Hematopoietic multipotent progenitor cell treated with erythropoietin and hydrocortisone succinate and interleukin-3 and kit ligand, for 4 days (in vitro differentiated cells): Measurements from ENCODE around the gene KRTAP20-1.

Source experiments
- DNase-seq: peaks from one replicate; pipeline ENCODE4 v3.0.0-alpha.2; 2015

Gene KRTAP20-1, protein sequence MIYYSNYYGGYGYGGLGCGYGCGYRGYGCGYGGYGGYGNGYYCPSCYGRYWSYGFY

DNA sequence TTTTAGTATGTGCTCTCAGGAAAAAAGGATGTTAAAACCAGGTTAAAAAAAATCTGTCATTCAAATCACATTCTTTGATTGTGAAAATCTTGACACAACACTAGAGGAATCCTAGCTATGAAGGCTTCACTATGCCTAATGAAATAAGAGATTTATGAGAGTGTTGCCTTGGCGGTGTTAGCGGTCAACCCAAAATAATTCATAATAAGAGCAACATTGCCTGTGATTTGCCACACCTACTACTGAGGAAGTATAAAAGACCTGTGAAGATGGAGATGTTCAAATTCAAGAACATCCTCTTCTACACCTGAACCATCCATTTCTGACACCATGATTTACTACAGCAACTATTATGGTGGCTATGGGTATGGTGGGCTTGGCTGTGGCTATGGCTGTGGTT is at the start of gene KRTAP20-1:
KRTAP20-1 (plus strand) TSS at position 301 of the 400 bp plus-strand sequence; CDS start at position 331, 30 bp downstream.
- no peak for DNase-seq

DNA sequence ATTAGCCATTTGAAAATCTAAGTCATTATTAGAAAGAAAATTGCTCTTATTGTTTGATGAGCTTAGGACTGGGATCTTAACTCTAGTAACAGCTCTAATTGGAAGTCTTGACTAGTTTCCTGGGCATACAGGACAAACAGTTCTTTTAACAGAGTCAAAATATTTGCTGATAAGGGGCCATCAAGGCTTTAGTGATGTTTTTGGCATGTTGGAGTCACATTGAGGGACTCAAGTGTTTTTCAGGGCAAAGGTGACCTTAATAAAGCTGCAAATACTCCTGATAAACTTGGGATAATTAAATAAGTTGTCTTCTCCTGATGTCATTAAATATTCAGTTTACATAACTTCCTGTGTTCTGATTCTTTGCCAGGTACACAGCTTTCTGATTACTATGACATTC is 48.6 kb upstream of the KRTAP20-1 start:
- no peak for DNase-seq

DNA sequence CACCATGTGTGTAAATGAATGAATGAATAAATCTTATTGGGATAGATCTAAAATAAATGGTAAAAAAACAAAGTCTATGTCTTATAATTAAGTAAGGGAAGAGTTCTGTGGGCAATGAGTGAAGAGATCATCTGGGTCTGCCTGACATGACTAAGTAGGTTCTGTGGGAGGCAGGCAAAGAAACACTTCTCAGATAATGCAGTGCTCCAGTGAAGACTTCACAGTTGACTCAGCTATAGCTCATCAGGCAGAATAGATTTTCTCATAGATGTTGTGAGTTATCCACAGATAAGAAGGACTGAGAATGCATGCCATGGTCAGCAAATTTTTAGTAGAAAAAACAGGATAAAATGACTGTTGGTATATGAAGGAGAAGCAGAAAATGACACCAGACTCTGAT is 38.5 kb upstream of the KRTAP20-1 start:
- no peak for DNase-seq

DNA sequence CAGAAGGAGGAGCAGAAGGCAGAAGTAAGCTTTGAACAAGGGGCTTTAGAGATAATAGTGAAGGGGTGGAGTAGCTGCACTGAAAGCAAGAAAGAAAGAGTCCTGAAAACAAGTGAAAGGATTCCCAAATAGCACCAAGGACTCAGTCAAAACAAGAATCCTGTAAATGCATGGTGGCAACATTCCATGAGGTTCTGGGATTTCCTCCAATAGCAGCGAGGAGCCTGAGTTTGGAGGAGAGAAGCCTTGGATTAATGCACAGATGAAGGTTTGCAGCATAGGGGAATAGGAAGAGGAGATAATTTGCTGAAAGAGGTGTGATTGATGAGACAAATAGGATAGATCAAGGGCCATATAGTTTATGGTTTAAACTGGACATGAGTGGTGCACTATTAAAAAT is 36.9 kb upstream of the KRTAP20-1 start:
- DNase-seq, result no peak

DNA sequence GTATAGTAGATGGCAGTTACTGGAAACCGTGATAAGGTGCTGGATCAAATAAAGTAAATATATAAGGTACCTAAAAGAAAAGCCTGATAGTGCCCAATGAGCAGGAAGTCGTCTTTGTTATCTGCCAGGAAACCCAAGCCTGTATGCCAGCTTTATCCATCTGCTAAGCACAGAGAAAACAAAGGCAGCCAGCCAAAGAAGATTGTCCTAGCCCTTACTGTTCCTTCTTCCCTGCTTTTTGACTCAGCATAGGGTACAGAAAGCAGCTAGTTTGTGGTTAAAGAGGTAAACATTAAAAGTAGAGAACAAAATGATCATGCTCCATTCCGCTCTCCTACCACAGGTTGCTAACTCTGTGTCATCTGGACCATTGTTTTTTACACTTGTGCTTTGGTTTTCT is 36.1 kb upstream of the KRTAP20-1 start:
- DNase-seq, result no peak

DNA sequence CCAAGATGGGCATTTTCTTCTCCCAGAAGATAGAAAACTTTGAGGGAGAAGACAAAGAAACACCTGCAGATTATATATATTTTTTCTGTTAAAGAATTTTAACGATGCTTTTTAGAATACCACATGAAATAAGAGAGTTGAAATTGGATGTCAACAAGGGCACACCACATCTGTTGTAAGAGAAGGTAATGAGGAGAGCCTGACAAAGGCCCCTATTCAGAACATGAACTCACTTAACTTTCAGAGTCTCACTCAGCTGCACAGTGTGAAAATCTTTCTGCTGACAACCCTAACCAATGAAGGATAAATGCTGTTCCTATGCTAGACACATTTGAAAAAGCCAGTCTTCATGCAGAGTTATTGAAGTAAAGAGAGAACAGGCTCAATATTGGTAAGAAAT is 33.4 kb upstream of the KRTAP20-1 start:
- no peak for DNase-seq

DNA sequence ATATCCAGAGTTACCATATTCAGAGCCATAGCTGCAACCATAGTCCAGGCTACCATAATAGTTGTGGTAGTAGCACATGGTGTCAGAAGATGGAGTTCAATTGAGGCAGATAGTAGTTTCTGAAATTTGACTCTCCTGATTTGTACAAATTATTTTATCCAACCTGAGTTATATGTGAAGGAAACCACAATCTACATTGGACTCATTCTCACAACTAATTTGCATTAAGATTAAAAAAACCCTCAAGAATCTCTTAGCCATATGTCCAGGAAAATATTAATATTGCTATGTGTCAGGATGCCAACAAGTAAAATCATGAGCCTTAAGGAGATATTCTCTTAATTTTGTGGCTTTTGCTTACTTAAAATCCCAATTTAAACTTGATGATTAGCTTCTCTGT is 25.9 kb upstream of the KRTAP20-1 start, which contains the start of gene KRTAP22-2:
KRTAP22-2 (minus strand) TSS at position 101 of the 400 bp plus-strand sequence.
- no peak for DNase-seq

DNA sequence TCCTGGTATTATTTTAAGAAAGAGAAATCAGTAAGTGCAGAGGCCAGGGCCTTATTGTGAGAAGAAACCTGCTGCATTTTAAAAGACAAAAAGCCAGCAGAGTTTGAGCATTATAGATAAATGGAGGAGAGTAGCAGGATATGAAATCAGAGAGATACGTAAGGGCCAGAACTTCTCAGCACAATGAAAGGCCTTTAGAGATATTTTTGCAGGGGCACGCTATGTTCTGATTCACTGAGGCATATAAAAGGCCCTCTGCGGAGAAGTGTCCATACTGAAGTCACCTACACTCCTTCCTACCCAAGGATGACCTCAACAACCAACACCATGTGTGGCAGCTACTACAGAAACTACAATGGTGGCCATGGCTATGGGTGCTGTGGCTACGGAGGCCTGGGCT is 24.1 kb upstream of the KRTAP20-1 start, which contains the start of gene KRTAP6-3:
KRTAP6-3 (plus strand) TSS at position 301 of the 400 bp plus-strand sequence; CDS start at position 307, 6 bp downstream.
- DNase-seq, result no peak

DNA sequence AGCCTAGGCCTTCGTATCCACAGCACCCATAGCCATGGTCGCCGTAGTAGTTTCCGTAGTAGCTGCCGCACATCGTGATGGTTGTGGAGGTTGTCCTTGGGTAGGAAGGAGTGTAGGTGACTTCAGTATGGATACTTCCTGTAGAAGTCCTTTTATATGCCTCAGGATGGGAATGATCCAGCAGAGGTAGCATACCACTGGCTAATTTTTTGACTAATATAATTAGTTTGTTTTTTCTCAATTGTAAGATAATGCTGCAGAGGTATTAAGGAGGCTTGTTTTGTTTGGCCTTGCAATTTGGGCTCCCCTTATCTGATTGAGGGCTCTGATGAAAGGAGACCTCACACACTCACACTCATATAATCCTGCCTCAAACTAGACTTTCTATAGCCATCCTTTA is 17.4 kb upstream of the KRTAP20-1 start, which contains the start of gene KRTAP6-2:
KRTAP6-2 (minus strand) TSS at position 101 of the 400 bp plus-strand sequence; CDS start at position 73, 28 bp downstream.
- DNase-seq, result no peak

DNA sequence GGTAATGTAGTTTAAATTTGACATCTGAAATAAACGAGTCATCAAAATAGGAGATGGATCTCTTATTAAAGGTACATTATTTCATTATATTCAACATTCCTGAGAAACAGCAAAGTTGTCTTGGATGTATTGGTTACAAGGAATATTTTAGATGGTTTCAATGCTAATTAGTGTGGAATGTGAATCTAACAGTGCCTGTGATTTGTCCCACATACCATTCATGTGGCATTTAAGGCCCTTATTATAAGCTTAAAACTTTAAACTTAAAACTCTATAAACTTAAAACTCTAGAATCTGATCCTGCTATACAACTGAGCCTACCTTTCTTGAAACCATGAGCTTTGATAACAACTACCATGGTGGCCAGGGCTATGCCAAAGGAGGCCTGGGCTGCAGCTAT is 15.4 kb upstream of the KRTAP20-1 start, which contains the start of gene KRTAP22-1:
KRTAP22-1 (plus strand) TSS at position 301 of the 400 bp plus-strand sequence.
- no peak for DNase-seq

DNA sequence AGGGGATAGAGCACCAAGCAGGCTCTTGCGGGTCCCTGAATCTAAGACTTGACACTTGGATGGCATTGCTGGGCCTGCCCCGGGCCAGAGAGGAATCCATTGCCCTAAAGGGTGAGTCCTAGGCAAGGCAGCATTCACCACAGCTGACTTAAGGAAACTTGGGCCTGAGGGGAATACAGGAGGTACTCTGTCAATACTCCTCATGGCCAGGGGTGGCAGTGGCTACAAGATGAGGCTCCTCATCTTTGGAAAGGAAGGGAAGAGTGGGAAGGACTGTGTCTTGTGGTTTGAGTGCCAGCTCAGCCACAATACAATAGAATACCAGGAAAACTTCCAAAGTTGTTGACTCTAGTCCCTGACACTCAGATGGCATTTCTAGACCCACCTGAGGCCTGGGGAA is 10.3 kb upstream of the KRTAP20-1 start:
- no peak for DNase-seq

DNA sequence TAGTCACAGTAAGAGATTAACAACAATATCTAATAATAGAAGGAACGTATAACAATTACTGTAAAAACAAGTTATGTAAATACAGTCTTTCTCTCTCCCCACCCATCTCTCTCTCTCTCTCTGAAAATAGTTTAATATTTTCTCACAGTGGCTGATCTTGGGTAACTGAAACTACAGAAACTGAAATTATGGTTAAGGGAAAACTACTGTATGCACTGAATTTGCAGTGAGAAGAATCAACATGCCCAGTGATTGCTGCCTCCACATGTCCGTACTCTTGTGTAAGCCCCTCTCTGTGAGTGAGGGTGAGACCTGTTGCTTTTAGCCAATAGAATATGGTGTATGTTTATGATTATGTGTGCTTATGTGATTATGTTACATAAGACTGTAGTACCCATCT is 4.1 kb upstream of the KRTAP20-1 start:
- DNase-seq, result no peak

DNA sequence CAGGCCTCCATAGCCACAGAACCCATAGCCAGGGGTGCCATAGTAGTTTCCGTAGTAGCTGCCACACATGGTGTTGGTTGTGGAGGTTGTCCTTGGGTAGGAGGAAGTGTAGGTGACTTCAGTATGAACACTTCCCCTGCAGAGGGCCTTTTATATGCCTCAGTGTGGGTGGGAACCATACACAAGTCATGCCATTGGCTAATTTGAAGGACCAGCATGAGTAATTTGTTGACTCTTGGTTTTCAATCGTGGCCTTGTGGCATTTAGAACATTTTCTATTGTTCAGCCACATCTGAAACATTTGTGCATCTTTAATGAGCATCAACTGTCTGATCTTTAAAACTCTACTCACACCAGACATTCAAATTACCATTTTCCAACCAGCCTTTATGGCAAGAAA is 2.4 kb upstream of the KRTAP20-1 start, which contains the start of gene KRTAP6-1:
KRTAP6-1 (minus strand) TSS at position 95 of the 400 bp plus-strand sequence; CDS start at position 69, 26 bp downstream.
- no peak for DNase-seq

DNA sequence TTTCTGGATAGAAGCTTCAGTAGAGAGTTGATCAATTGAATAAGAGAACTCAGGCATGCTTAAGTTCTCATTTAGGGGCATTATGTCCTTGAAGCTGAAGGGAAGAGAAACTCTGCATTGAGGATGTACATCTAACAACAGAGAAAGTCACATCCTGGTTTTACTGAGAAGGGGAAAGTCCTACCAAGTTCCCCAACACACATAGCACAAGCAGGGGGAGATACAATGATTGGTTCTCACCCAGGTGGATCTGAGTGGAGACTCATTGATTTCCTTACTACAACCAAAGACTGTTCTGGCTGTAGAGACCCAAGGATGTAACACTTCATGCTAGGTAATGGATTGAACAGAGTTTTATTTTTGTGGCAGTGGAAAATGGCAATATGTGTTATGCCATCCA is 1.0 kb upstream of the KRTAP20-1 start:
- no peak for DNase-seq

DNA sequence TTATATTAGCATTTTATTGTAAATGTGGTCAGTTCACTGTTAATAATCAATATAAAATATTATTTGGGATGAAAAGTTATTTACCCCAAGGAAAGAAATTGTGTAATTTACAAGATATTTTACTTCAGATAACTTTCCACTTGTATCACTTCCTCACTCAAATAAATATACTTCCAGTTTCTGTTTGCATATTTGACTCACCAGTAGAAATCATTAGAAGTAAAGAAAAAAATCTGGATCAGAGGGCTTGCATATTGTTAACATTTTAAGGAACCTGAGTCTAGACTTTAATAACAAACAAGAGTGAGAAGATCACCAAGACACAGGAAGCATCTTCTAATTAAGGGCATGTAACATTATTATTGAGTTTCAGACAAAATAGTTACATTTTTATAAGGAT is 3.9 kb downstream of the KRTAP20-1 start:
- DNase-seq, result no peak

DNA sequence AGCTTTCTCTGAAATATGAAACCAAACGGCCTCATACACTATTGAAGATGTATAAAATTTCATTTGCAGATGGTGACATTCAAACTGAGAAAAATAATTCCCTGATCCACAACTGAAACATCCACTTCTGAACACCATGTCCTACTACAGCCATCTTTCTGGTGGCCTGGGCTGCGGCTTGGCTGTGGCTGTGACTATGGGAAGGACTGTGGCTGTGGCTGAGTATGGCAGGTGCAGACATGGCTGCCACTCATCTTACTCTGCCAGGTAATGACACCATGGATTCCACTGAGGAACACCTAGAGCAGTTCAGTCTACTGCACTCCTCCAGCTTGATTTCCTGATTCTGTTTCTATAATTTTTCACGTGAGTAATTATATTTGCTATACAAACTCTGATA is 4.3 kb downstream of the KRTAP20-1 start, which contains the start of gene KRTAP20-4:
KRTAP20-4 (plus strand) TSS at position 106 of the 400 bp plus-strand sequence.
- DNase-seq, result no peak

DNA sequence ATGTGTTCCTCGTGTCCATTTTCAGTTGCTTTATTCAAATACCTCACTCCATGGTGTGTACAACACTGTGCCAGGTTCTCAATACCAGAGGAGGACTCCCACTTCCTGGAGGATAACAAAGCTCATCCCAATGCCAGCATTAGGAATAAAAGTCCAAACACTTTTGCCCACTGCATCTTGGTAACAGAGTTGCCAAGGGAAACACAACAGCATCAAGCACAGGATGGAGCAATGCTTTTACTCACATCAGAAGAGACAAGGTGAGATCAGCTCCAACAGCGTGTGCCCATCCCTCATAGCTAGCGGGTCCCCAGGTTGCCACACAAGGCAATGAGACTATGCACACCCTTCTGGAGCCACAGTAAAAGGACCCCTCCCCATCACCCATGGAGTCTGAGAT is 7.1 kb downstream of the KRTAP20-1 start:
- no peak for DNase-seq

DNA sequence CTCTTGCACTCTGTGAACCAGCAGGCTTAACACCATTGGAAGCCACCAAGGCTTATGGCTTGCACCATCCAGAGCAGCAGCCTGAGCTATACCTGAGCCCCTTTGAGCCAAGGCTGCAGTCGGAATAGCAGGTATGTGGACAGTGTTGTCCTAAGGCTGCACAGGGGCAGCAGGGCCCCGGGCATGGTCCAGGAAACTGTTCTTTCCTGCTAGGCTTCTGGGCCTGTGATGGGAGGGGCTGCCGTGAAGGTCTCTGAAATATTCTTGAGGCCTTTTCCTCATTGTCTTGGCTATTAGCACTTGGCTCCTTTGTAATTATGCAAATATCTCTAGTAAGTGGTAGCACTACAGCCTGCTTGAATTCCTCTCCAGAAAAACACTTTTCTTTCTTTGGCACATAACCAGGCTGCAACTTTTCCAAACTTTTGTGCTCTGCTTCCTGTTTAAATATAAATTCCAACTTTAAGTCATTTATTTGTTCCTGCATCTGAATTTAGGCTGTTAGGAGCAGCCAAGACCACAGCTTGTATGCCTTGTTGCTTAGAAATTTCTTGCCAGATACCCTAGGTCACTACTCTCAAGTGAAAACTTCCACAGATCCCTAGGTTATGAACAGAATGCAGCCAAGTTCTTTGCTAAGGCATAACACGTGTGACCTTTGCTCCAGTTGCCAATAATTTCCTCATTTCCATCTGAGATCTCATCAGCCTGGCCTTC is 9.4 kb downstream of the KRTAP20-1 start:
- no peak for DNase-seq

DNA sequence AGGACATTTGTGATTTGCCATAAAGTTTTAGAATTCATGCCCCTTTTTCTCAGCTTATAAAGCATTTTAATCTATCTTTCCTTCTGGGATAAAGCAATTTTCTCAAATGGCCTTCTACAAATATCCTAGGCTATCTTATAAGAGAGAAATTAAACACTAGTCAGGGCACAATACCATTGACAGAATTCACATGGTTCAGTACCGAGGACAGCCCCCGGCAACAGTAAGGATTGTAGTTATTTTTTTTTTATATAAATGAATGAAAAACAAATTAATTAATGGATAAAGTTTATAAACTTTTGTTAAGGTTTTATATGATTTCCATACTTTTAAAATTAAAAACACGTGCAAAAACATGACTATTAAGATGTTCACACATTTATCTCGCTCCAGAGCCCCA is 11.9 kb downstream of the KRTAP20-1 start:
- DNase-seq, result no peak

DNA sequence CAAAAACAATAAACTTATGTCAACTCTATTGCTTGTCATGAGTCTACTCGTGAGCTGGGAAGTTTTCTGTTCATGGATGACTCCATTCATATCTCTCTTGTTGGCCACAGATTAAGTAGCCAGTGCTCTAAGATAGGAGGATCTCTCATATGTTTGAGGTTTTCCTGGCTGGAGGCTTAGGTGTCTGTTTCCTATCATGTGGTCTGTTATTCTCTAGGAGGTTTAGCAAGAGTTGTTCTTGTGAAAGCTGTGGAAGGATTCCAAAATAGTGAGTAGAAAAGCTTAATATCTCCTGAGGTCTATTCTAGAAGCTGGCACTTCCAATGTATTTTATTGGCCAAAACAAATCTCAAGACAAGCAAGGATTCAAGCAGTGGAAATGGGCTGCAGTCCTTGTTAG is 13.0 kb downstream of the KRTAP20-1 start:
- no peak for DNase-seq

DNA sequence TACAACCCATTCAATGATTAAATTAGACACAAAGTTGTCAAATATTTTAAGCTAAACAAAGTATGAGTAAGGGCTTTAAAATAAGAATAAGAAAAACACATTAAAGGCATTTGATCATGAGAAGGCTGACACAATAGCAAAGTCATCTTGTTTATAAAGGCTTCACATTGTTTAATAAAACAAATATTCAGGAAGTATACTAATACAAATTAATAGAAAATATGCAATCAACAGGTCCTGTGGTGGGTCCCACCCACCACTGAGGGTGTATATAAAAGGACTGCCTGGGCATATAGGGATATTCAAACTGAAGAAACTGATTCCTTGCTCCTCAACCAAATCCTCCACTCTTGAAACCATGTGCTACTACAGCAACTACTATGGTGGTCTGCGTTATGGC is 18.7 kb downstream of the KRTAP20-1 start, which contains the start of gene KRTAP20-2:
KRTAP20-2 (plus strand) TSS at position 301 of the 400 bp plus-strand sequence; CDS start at position 359, 58 bp downstream.
- DNase-seq, result no peak

DNA sequence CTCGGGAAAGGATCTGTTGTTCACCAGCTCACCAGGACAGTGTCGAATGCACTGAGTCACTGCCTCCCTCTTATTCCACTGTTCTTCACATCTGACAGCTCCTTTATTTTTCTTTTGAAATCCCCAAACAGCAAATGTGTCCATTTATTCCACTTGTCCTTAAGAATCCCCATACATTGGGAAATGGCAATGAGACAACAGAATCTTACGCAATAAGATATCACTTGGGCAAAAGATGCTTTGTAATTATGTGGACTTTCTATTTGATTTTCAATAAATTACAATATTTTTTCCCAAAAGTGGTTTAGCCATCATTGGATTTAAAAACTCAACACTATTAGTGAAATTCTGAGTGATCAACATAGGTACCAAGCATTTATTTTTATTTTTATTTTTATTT is 22.5 kb downstream of the KRTAP20-1 start:
- DNase-seq, result no peak

DNA sequence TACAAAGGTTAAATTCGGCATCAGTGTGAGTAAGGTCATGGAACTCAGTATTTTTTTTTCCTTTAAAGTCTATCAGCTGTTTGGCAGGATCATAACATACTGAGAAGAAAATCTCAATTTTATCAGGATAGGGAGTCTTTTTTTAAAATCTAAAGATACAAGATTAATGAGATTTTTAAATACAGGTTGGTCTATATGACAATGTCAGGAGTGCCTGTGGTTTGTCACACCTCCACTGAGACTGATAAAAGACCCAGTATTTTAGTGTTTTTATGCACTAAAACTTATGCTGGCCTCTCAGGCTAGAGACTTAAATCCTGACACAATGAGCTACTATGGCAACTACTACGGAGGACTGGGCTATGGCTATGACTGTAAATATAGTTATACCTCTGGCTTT is 26.3 kb downstream of the KRTAP20-1 start, which contains the start of gene KRTAP20-3:
KRTAP20-3 (plus strand) TSS at position 301 of the 400 bp plus-strand sequence.
- DNase-seq, result no peak

DNA sequence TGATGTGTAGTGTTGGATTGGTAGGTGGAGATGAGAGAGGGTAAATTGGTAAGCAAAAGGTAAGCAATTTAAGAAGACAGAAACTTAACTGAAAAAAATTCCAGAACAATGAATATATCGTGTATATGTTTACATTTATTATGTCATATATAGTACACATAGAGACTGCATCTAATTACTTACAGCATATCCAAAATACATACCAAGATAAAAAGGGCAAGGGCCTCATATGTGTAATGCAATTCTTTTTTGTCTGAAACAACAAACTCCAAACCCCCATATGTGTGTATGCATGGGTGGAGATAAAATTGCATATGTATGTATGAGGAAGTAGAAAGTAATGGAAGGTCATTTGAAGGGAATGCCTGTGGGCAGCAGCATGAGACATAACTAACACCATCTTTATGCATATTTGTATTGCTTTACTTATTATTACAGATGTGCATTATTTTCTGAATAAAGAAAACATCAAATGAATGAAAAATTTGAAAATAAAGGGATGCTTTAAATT is 30.7 kb downstream of the KRTAP20-1 start:
- DNase-seq, result no peak
